HepG2 (cell line): ENCODE results near the gene CAPN12. TPM values are rescaled to one million over a fixed set of nuclear protein-coding genes. Genes with fewer than 3 reads are reported as not detected.

ENCODE experiments used
- ATF7-NPFF ChIP-seq: sonication (generic); formaldehyde crosslinking; IDR thresholded peaks from 2 replicates; pipeline ENCODE4 v1.8.1; 2023; ENCODE audit warnings: mild to moderate bottlenecking, low read depth, missing genetic modification reagents, moderate library complexity
- CBX5 ChIP-seq: sonication (generic); formaldehyde crosslinking; IDR thresholded peaks from 2 replicates; pipeline ENCODE4 v1.4.0; 2020; ENCODE audit warnings: missing genetic modification reagents, borderline replicate concordance
- CHD2 ChIP-seq: IDR thresholded peaks from 2 replicates; pipeline ENCODE4 v1.6.1; 2011; ENCODE audit warnings: low read depth, low read length, improper control_type of control experiment
- HOXA3 ChIP-seq: sonication (generic); formaldehyde crosslinking; IDR thresholded peaks from 2 replicates; pipeline ENCODE4 v1.5.0; 2020; ENCODE audit warnings: missing genetic modification reagents
- KAT7 ChIP-seq: IDR thresholded peaks from 2 replicates; pipeline ENCODE4 v1.6.1; 2018; ENCODE audit warnings: borderline replicate concordance, missing compliant biosample characterization
- KLF16 ChIP-seq, 2 experiments: sonication (generic) in 1 of 2; formaldehyde crosslinking in 1 of 2; IDR thresholded peaks; 2 replicates each; pipeline versions ENCODE4 v1.6.1 to v1.8.0; 2016 to 2023; ENCODE audit warnings: missing genetic modification reagents in 2 of 2, missing compliant biosample characterization in 1 of 2
- PLRG1 ChIP-seq: fragments of 450-650 bp; conservative IDR thresholded peaks from 2 replicates; pipeline ENCODE4 v1.6.1; 2016
- RFX3 ChIP-seq: IDR thresholded peaks from 2 replicates; pipeline ENCODE4 v1.6.1; 2016; ENCODE audit warnings: missing biosample characterization, missing genetic modification reagents
- SPEN ChIP-seq: sonication (generic); formaldehyde crosslinking; IDR thresholded peaks from 2 replicates; pipeline ENCODE4 v1.5.1; 2020; ENCODE audit warnings: low read depth, mild to moderate bottlenecking, missing genetic modification reagents
- YEATS4 ChIP-seq: sonication (generic); formaldehyde crosslinking; IDR thresholded peaks from 2 replicates; pipeline ENCODE4 v1.4.0; 2020; ENCODE audit warnings: missing genetic modification reagents, borderline replicate concordance
- ZBTB38 ChIP-seq: sonication (generic); formaldehyde crosslinking; IDR thresholded peaks from 2 replicates; pipeline ENCODE4 v1.5.1; 2020; ENCODE audit warnings: mild to moderate bottlenecking, missing genetic modification reagents
- ZNF737 ChIP-seq: sonication (generic); formaldehyde crosslinking; IDR thresholded peaks from 2 replicates; pipeline ENCODE4 v1.5.0; 2020; ENCODE audit warnings: missing genetic modification reagents, mild to moderate bottlenecking, borderline replicate concordance
- ZNF768 ChIP-seq: sonication (generic); formaldehyde crosslinking; IDR thresholded peaks from 2 replicates; pipeline ENCODE4 v1.4.0; 2020; ENCODE audit warnings: missing genetic modification reagents
- ZNF816 ChIP-seq: sonication (generic); formaldehyde crosslinking; IDR thresholded peaks from 2 replicates; pipeline ENCODE4 v1.8.0; 2022; ENCODE audit warnings: missing genetic modification reagents, mild to moderate bottlenecking, borderline replicate concordance
- polyA plus RNA-seq, 8 experiments: library from polyadenylated mRNA; depleted of rRNA in 3 of 8; stranded (reverse) in 7 of 8; unstranded in 1 of 8; fragments of >200 nt; fragmentation: Illumina TruSeq in 4 of 8; extraction: Trizol in 4 of 8; gene quantifications; 2 replicates each; pipeline versions ENCODE4 v1.2.1 to v1.2.3, GENCODE V29; 2011 to 2016; ENCODE audit warnings: low read depth in 4 of 8, missing spikeins in 1 of 8, mixed read lengths in 1 of 8; ENCODE audit not compliant: insufficient read depth in 1 of 8
- total RNA-seq, 5 experiments: library from RNA; depleted of rRNA; stranded (reverse); fragments of >200 nt; fragmentation: Illumina TruSeq; extraction: Trizol; gene quantifications; 2 replicates each; pipeline ENCODE4 v1.2.3, GENCODE V29; 2016; ENCODE audit warnings: low read depth in 1 of 5
- TF ChIP-seq, protein P1 (sequence below): IDR thresholded peaks from 2 replicates; pipeline ENCODE4 v1.6.1; 2016; ENCODE audit warnings: missing genetic modification reagents, missing compliant biosample characterization
- TF ChIP-seq, protein P2 (sequence below): sonication (generic); formaldehyde crosslinking; IDR thresholded peaks from 2 replicates; pipeline ENCODE4 v1.4.0; 2020; ENCODE audit warnings: mild to moderate bottlenecking, missing genetic modification reagents
- TF ChIP-seq, protein P3 (sequence below): sonication (generic); formaldehyde crosslinking; IDR thresholded peaks from 2 replicates; pipeline ENCODE4 v1.5.0; 2020; ENCODE audit warnings: mild to moderate bottlenecking, missing genetic modification reagents, borderline replicate concordance
- TF ChIP-seq, protein P4 (sequence below): sonication (generic); formaldehyde crosslinking; IDR thresholded peaks from 2 replicates; pipeline ENCODE4 v1.4.0; 2020; ENCODE audit warnings: missing genetic modification reagents, mild to moderate bottlenecking, borderline replicate concordance

The CAPN12 gene
- total and polyA plus RNA-seq, 2 of the 13 experiments (the other 11 are each of a cell fraction or from before 2014, with no cell fraction given) = 1.6 to 13.6 TPM

DNA sequence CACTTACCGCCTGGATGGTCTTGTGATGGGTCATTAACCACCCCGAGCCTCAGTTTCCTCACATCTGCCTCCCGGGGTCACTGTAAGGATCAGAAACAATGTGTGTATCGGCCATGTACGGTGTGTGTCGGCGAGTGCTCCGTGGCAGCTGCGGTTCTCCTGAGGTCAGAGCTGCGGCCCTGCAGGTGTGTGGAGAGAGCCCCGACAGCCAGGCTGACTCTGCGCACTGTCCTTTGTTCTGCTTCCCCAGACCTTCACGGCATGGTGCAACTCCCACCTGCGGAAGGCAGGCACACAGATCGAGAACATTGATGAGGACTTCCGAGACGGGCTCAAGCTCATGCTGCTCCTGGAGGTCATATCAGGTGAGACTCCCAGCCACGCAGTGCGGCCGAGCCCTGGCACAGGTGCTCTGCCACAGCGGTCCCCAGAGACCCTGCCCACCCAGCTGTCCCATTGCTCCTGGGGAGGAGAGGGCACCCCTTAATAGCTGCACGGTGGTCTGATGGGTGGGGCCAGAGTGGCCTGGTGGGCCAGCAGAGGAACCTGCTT, 43.8 kb downstream of the CAPN12 start (continued):
- peak; percentile 26; the same call in 1 of the 2 replicates for TF ChIP-seq HOXA3 (CRISPR knock-in tag)
- TF ChIP-seq PLRG1 = no peak
- TF ChIP-seq, protein P1, sequence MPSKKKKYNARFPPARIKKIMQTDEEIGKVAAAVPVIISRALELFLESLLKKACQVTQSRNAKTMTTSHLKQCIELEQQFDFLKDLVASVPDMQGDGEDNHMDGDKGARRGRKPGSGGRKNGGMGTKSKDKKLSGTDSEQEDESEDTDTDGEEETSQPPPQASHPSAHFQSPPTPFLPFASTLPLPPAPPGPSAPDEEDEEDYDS (CRISPR knock-in tag) = 0 out of 2 replicates have a peak, but pooled peaks have one; percentile 6
- no peak for TF ChIP-seq SPEN
- no peak for TF ChIP-seq CHD2
- no peak for TF ChIP-seq ATF7-NPFF (CRISPR knock-in tag)
- peak; percentile 77; the same call in 1 of the 2 replicates for TF ChIP-seq ZNF737 (CRISPR knock-in tag)
- TF ChIP-seq ZNF816 (CRISPR knock-in tag) = peak; percentile 2; the same call in 1 of the 2 replicates
- TF ChIP-seq RFX3 (CRISPR knock-in tag) = no peak
- no peak for TF ChIP-seq KAT7 (CRISPR knock-in tag)
- TF ChIP-seq, protein P2, sequence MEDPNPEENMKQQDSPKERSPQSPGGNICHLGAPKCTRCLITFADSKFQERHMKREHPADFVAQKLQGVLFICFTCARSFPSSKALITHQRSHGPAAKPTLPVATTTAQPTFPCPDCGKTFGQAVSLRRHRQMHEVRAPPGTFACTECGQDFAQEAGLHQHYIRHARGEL (CRISPR knock-in tag) = peak; percentile 14; the same call in 1 of the 2 replicates
- 0 out of 2 replicates have a peak, but pooled peaks have one; percentile 19 for TF ChIP-seq YEATS4 (CRISPR knock-in tag)
- TF ChIP-seq ZNF768 (CRISPR knock-in tag) = peak; percentile 21; the same call in 1 of the 2 replicates
- TF ChIP-seq, protein P3, sequence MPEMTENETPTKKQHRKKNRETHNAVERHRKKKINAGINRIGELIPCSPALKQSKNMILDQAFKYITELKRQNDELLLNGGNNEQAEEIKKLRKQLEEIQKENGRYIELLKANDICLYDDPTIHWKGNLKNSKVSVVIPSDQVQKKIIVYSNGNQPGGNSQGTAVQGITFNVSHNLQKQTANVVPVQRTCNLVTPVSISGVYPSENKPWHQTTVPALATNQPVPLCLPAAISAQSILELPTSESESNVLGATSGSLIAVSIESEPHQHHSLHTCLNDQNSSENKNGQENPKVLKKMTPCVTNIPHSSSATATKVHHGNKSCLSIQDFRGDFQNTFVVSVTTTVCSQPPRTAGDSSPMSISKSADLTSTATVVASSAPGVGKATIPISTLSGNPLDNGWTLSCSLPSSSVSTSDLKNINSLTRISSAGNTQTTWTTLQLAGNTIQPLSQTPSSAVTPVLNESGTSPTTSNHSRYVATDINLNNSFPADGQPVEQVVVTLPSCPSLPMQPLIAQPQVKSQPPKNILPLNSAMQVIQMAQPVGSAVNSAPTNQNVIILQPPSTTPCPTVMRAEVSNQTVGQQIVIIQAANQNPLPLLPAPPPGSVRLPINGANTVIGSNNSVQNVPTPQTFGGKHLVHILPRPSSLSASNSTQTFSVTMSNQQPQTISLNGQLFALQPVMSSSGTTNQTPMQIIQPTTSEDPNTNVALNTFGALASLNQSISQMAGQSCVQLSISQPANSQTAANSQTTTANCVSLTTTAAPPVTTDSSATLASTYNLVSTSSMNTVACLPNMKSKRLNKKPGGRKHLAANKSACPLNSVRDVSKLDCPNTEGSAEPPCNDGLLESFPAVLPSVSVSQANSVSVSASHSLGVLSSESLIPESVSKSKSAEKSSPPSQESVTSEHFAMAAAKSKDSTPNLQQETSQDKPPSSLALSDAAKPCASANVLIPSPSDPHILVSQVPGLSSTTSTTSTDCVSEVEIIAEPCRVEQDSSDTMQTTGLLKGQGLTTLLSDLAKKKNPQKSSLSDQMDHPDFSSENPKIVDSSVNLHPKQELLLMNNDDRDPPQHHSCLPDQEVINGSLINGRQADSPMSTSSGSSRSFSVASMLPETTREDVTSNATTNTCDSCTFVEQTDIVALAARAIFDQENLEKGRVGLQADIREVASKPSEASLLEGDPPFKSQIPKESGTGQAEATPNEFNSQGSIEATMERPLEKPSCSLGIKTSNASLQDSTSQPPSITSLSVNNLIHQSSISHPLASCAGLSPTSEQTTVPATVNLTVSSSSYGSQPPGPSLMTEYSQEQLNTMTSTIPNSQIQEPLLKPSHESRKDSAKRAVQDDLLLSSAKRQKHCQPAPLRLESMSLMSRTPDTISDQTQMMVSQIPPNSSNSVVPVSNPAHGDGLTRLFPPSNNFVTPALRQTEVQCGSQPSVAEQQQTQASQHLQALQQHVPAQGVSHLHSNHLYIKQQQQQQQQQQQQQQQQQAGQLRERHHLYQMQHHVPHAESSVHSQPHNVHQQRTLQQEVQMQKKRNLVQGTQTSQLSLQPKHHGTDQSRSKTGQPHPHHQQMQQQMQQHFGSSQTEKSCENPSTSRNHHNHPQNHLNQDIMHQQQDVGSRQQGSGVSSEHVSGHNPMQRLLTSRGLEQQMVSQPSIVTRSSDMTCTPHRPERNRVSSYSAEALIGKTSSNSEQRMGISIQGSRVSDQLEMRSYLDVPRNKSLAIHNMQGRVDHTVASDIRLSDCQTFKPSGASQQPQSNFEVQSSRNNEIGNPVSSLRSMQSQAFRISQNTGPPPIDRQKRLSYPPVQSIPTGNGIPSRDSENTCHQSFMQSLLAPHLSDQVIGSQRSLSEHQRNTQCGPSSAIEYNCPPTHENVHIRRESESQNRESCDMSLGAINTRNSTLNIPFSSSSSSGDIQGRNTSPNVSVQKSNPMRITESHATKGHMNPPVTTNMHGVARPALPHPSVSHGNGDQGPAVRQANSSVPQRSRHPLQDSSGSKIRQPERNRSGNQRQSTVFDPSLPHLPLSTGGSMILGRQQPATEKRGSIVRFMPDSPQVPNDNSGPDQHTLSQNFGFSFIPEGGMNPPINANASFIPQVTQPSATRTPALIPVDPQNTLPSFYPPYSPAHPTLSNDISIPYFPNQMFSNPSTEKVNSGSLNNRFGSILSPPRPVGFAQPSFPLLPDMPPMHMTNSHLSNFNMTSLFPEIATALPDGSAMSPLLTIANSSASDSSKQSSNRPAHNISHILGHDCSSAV (CRISPR knock-in tag) = no peak
- no peak for TF ChIP-seq KLF16 (CRISPR knock-in tag; IDR thresholded peaks at IDR 0.05)
- no peak for TF ChIP-seq CBX5 (CRISPR knock-in tag)
- peak; percentile 100 for TF ChIP-seq ZBTB38 (CRISPR knock-in tag)
- TF ChIP-seq, protein P4, sequence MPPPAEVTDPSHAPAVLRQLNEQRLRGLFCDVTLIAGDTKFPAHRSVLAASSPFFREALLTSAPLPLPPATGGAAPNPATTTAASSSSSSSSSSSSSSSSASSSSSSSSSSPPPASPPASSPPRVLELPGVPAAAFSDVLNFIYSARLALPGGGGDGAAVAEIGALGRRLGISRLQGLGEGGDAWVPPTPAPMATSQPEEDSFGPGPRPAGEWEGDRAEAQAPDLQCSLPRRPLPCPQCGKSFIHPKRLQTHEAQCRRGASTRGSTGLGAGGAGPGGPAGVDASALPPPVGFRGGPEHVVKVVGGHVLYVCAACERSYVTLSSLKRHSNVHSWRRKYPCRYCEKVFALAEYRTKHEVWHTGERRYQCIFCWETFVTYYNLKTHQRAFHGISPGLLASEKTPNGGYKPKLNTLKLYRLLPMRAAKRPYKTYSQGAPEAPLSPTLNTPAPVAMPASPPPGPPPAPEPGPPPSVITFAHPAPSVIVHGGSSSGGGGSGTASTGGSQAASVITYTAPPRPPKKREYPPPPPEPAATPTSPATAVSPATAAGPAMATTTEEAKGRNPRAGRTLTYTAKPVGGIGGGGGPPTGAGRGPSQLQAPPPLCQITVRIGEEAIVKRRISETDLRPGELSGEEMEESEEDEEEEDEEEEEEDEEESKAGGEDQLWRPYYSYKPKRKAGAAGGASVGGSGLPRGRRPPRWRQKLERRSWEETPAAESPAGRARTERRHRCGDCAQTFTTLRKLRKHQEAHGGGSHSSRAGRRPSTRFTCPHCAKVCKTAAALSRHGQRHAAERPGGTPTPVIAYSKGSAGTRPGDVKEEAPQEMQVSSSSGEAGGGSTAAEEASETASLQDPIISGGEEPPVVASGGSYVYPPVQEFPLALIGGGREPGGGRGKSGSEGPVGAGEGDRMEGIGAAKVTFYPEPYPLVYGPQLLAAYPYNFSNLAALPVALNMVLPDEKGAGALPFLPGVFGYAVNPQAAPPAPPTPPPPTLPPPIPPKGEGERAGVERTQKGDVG (CRISPR knock-in tag) = peak; percentile 59
